Activated CD8-positive, alpha-beta memory T cell treated with anti-CD3 and anti-CD28 coated beads for 48 hours (primary cell): ENCODE results near the gene TMEM168.
A peak's percentile ranks its signal among the peaks of the same experiment; 100 is the strongest.
"Not testable (repeated sequence)": the region's sequence is repeated elsewhere in the genome, so short reads cannot be mapped to it uniquely, and the experiment has no call there.

Source experiments
- DNase-seq, 3 experiments: peaks; one replicate each; pipeline ENCODE4 v3.0.0-alpha.2; 2020; ENCODE audit warnings: low read depth in 2 of 3, low spot score in 2 of 3

TMEM168 gene

DNA sequence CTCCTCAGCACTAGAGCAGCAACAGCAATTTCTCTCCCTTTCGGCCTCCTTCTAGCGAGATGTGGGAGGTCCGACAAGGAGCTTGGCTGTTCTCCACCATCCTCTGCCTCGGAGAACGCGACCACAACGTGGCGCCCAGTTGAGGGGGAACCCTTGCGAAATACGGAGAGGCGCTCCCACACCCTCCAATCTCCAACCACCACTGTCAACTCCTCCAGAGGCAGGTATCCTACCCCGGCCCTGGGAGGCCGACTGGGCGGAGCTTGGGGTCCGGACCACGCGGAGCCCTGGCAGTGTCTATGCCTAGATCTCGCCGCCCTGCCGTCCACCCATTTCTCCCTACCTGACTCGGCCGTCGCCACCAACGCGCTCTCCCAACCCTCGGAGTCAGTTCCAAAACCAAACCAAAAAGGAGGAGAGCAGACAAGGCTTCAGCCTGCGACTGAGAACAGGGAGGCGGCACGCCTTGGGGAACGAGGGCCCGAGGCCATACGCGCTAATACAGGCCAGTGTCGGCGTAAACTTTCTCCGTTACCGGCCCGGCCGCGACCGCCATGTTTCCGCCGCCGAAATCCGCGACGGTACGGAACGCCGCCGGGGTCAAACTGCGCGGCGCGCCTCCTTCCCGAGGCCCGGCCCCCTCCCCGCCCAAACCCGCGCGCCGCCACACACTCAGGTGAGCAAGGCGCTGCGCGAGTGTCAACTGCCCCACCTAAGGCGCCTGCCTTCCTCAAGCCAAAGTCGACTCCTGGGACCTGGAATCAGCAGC is at the start of gene TMEM168:
TMEM168 (minus strand) TSS at position 577 of the 769 bp plus-strand sequence. CDS start 5,568 bp downstream, outside the sequence.
- peak; percentile 65 to 83 (median 69) for DNase-seq

DNA sequence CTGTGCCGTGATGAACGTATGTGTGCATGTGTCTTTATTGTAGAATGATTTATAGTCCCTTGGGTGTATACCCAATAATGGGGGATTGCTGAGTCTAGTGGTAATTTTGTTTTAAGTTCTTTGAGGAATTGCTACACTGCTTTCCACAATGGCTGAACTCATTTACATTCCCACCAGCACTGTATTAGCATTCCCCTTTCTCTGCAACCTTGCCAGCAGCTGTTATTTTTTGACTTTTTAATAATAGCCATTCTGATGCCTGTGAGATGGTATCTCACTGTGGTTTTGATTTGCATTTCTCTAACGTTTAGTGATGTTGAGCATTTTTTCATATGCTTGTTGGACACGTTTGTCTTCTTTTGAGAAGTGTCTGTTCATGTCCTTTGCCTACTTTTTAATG is 45.7 kb upstream of the TMEM168 start:
- DNase-seq = not testable (repeated sequence)

- DNase-seq = no peak
Measured at GRCh38 chr7:112833082-112833481, 42.9 kb upstream of the TMEM168 start.

DNA sequence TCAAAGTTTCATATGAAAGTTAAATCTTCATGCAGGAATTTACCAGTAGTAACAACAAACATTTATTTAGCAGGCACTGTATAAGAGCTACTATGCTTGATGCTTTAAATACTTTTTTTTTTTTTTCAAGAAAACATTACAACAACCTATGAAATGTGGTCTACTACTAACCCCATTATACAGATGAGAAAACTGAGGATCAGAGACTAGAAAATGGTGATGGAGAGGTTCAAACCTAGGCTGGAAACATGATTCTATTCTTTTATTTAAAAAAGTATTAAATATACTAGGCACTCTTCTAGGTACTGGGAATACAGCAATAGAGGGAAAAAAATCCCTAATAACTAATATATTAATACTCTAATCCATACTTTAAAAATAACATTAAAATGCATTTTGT is 40.6 kb upstream of the TMEM168 start:
- no peak for DNase-seq

DNA sequence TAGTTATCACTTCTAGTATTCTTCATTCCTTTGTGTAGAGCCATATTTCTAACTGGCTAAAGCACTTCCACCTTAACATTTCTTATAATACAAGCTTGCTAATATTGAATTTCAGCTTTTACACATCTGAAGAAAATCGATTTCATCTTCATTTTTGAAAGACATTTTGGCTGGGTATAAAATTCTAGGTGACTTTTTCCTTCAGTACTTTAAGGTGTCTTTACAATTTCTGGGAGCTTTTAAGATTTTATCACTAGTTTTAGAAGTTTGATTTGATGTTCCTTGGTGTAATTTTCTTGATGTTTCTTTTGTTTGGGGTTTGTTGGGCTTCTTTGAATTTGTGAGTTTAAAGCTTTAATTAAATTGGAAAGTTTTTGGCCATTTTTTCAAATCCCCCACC is 38.5 kb upstream of the TMEM168 start:
- DNase-seq = no peak

GRCh38 chr7:112821345-112821744 is 31.2 kb upstream of the TMEM168 start:
- DNase-seq = no peak

DNA sequence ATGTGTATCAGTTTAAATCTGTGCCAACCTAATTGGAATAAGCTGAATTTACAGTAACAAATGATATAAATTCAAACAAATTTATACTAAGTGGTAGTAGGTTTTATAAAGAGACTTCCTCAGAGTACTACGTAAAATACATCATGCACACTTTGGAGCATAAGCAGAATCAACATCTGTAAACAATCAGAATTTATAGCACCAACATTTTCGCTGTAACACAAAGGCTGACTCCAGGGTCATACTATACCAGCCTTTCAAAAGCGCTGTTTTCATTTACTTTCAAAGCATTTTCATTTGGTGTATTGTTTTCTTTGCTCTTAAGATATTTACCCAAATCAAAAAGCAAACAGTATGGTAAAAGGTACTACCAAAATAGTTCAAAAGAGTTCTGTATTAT is 29.3 kb upstream of the TMEM168 start:
- no peak for DNase-seq

GRCh38 chr7:112806156-112806555 is 16.0 kb upstream of the TMEM168 start:
- no peak for DNase-seq

- no peak for DNase-seq
Measured at GRCh38 chr7:112802406-112802805, 12.2 kb upstream of the TMEM168 start.

DNA sequence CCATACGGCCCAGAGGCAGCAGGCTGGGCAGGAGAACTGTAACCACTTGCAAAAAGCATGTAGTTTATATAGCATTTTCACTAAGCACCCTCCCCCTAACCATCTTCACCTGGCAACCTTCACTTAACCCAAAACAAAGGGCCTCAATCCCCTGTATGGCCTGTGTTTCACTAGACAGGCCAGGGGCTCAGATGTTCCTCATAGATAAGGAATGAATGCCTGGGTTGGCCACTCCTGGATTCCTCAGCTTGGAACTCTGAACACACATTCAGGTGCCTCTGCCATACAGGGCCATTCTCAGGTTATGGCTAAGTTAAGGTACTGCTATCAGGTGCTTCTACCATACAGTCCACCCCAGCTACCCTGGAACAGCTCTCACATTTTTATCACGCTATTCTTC is 10.3 kb upstream of the TMEM168 start:
- no peak for DNase-seq

- no peak for DNase-seq
Measured at GRCh38 chr7:112799448-112800120, 9.4 kb upstream of the TMEM168 start.

- no peak for DNase-seq
Measured at GRCh38 chr7:112798274-112799159, 8.3 kb upstream of the TMEM168 start.

GRCh38 chr7:112796552-112796951 is 6.4 kb upstream of the TMEM168 start:
- not testable (repeated sequence) for DNase-seq

GRCh38 chr7:112792441-112792840 is 2.2 kb upstream of the TMEM168 start:
- DNase-seq = no peak

DNA sequence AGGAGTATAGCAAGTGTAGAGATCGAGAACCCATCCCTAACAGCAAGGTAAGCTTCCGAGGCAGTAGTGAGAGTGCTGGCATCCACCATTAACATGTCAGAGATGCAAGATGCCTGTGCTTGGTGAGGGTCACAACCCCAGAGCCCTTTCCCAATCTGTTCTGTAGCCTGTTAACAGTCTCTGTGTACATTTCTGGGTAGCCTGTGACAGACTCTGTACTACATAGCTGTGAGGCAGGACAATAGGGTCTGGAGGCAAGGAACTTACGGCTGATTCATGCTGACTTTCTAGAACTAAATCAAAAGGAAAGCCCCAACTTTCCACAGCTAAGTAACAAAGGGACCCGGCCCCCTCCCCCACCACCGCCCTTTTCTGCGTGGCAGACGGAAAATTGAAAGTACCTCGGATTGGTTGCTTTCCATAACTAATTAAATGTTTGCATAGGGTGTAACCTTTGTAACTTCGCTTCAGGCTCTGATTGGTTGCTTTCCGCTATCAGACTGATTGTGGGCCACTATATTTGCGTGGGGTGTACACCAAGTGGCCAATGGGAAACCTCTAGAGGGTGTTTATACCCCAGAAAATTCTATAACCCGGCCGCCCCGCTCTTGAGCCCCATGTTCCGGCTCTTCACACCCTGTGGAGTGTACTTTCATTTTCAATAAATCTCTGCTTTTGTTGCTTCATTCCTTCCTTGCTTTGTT is 1.4 kb upstream of the TMEM168 start:
- no peak for DNase-seq

GRCh38 chr7:112790586-112791003 is 402 bp upstream of the TMEM168 start:
- DNase-seq = no peak

DNA sequence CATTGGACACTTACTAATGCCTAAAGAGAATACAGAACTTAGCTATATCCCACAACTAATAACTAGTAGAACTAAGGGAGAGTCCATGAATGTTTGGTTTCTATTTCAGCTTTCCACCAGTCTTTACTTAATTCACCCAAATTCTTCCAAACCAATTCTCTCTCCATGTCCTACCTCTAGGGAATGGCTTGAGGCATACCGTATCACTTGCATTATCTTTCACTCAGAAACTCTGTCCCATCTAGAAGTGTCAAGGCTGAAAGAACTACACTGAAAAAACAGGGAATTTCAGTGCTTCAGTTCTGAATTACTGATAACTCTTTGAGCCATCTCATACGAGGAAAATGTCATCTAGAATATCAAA is 758 bp downstream of the TMEM168 start:
- no peak for DNase-seq

- DNase-seq = no peak
Measured at GRCh38 chr7:112788778-112789343, 1.3 kb downstream of the TMEM168 start.

- no peak for DNase-seq
Measured at GRCh38 chr7:112784603-112785002, 5.6 kb downstream of the TMEM168 start.

DNA sequence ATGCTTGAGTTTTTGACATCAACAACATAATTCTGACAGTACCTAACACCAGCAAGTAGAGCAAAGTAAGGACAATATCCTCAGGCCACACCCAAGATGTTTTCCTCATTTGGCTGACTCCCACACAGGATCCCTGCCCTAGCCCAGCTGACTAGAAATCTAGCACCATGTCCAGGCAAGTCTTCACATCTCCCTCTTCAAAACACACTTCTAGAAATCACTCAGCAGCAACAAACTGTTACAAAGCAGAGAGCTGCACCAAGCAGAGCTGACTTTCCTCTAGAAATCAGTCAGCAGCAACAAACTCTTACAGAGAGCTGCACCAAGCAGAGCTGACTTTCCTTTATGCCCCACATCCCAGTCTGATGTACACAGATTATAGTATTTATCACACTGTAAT is 7.7 kb downstream of the TMEM168 start:
- no peak for DNase-seq

- no peak for DNase-seq
Measured at GRCh38 chr7:112781558-112781957, 8.6 kb downstream of the TMEM168 start.
